Retinal pigment epithelial cell (primary cell): ENCODE measurements around the gene ERC2.

Source experiments
- DNase-seq: peaks from one replicate; pipeline ENCODE4 v3.0.0-alpha.2; 2010; ENCODE audit warnings: low read depth
- H3K4me3 ChIP-seq: 2 replicates; pipeline ENCODE4 v1.5.1; 2011; ENCODE audit warnings: mild to moderate bottlenecking, low read length, control low read depth, moderate library complexity
- CTCF ChIP-seq: conservative IDR thresholded peaks from 2 replicates; pipeline ENCODE4 v1.5.1; 2011; ENCODE audit warnings: low read depth, low read length, control low read depth, inconsistent platforms

The ERC2 gene

GRCh38 chr3:56321383-56321782, 146.9 kb downstream of the ERC2 start:
- no peak overlapping the region for H3K4me3 ChIP-seq
- no peak for TF ChIP-seq CTCF

GRCh38 chr3:56320883-56321282, 147.4 kb downstream of the ERC2 start:
- no peak for DNase-seq
- H3K4me3 ChIP-seq: no peak overlapping the region
- no peak for TF ChIP-seq CTCF

More at GRCh38 chr3:56321383-56321782, 146.9 kb downstream of the ERC2 start:
- no peak for DNase-seq

GRCh38 chr3:56318891-56319290, 149.4 kb downstream of the ERC2 start:
- TF ChIP-seq CTCF: no peak
- H3K4me3 ChIP-seq: no peak overlapping the region
- no peak for DNase-seq

- DNase-seq: no peak
- TF ChIP-seq CTCF: no peak
- H3K4me3 ChIP-seq: no peak overlapping the region
Measured at GRCh38 chr3:56316944-56317343, 151.3 kb downstream of the ERC2 start.

GRCh38 chr3:56314842-56315241, 153.4 kb downstream of the ERC2 start:
- TF ChIP-seq CTCF: no peak
- peak; percentile 93 for DNase-seq
- no peak overlapping the region for H3K4me3 ChIP-seq

- H3K4me3 ChIP-seq: no peak overlapping the region
- no peak for DNase-seq
- TF ChIP-seq CTCF: no peak
Measured at GRCh38 chr3:56309465-56309864, 158.8 kb downstream of the ERC2 start.

GRCh38 chr3:56308471-56308870, 159.8 kb downstream of the ERC2 start:
- no peak for TF ChIP-seq CTCF
- no peak overlapping the region for H3K4me3 ChIP-seq
- DNase-seq: no peak
